ENCODE results near the gene GYPE. TPM values are rescaled to one million over a fixed set of nuclear protein-coding genes. Genes with fewer than 3 reads are reported as not detected.
"Not testable (repeated sequence)": the region's sequence is repeated elsewhere in the genome, so short reads cannot be mapped to it uniquely, and the experiment has no call there.

Gene GYPE
- total and polyA plus RNA-seq, 2 donors (not counting 3 experiments of a cell fraction or from before 2014, with no cell fraction given) = 0.58 TPM; not detected in 1

DNA sequence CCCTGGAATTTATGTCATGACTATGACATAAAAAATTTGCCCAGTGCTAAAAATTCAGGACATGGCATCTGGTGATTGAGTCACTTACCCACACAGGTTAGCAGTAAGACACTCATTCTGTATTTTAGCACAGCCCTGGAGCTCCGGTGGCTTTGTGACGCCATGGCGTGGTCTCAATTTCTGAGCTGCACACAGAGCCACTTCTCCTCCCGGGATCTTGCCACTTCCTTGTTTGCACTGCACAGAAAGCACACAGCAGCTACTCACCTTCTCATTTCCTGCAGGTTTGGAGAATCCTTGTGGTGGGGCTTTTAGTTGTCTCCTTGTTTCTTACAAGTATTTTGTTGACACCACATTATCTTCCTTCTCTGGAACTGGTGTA lies 76.1 kb downstream of the GYPE start:
- H3K36me3 ChIP-seq (ENCODE audit: control insufficient read depth in 2 of 2, extremely low read depth in 1 of 2, insufficient read depth in 2 of 2, low read length in 2 of 2); H3K9me1 ChIP-seq (replicated peaks; ENCODE audit: control insufficient read depth, extremely low read depth, insufficient read depth, low read length); H3K9ac ChIP-seq (replicated peaks; ENCODE audit: extremely low read depth, insufficient read depth, low read length); H3K27me3 ChIP-seq (ENCODE audit: control insufficient read depth in 2 of 2, insufficient read depth in 2 of 2, low read length in 2 of 2); intact Hi-C loops (cut with micrococcal nuclease); H3K79me2 ChIP-seq (ENCODE audit: control insufficient read depth, insufficient read depth, low read length); DNase-seq (ENCODE audit: low read depth, low spot score); H3K4me1 ChIP-seq (ENCODE audit: control insufficient read depth, extremely low read depth, insufficient read depth, low read length); FAIRE-seq; H4K20me1 ChIP-seq (replicated peaks; ENCODE audit: control insufficient read depth, extremely low read depth, insufficient read depth, low read length); H2AFZ ChIP-seq (ENCODE audit: low read depth, low read length); H3K4me3 ChIP-seq (replicated peaks in 1 of 3; ENCODE audit: insufficient read depth in 1 of 3, low read depth in 1 of 3, low read length in 3 of 3); BruUV-seq (replicated peaks); dilution Hi-C loops (cut with MboI; ENCODE audit: extremely low pct_ligation_motif_present, low sequenced_read_pairs); H3K4me2 ChIP-seq (ENCODE audit: insufficient read depth, low read length); H3K27ac ChIP-seq (ENCODE audit: insufficient read depth, low read depth, low read length); H3K9me3 ChIP-seq (replicated peaks; ENCODE audit: control insufficient read depth, insufficient read depth, low read length); CTCF ChIA-PET; POLR2A ChIA-PET: not testable (repeated sequence)

Other genes starting within 250 kb of the GYPE start
- 0.04 and 0.05 TPM in 2 replicates for gene FREM3, start 204.9 kb downstream of the GYPE start, total RNA-seq
- gene FREM3, start 204.9 kb downstream of the GYPE start, polyA plus RNA-seq = 0.08 and 0.10 TPM in 2 replicates
- not detected in 2 replicates for gene GYPB, start 113.8 kb upstream of the GYPE start, total RNA-seq
- gene GYPB, start 113.8 kb upstream of the GYPE start, polyA plus RNA-seq = not detected in 2 replicates
- gene GYPA, start 235.2 kb upstream of the GYPE start, total RNA-seq = not detected in 2 replicates
- not detected in 2 replicates for gene GYPA, start 235.2 kb upstream of the GYPE start, polyA plus RNA-seq

Measured in endothelial cell of umbilical vein (primary cell).